Psoas muscle (tissue), 8 donors: Measurements from ENCODE around the gene TULP4. TPM values are rescaled to one million over a fixed set of nuclear protein-coding genes. Genes with fewer than 3 reads are reported as not detected.
"Not testable (repeated sequence)": the region's sequence is repeated elsewhere in the genome, so short reads cannot be mapped to it uniquely, and the experiment has no call there.

Source experiments
- ATAC-seq, 4 donors: fragments of 200-7000 bp; cut with Tn5 transposase; one replicate each; pipeline ENCODE4 v1.9.1; 2020; ENCODE audit warnings: moderate library complexity in 3 of 4, mild to moderate bottlenecking in 2 of 4
- DNase-seq, 2 donors: peaks; one replicate each; pipeline ENCODE4 v3.0.0-alpha.2; 2020
- H3K27ac ChIP-seq: fragments of 200-600 bp; one replicate; pipeline ENCODE4 v1.8.0; 2022
- H3K27me3 ChIP-seq, 3 donors: fragments of 200-600 bp in 1 of 3; one replicate each; pipeline versions ENCODE4 v1.6.1 to v1.8.0; 2013 to 2022; ENCODE audit warnings: low read length in 2 of 3, mild to moderate bottlenecking in 2 of 3, moderate library complexity in 1 of 3; ENCODE audit not compliant: insufficient read depth in 3 of 3
- H3K36me3 ChIP-seq, 2 donors: fragments of 200-600 bp in 1 of 2; one replicate each; pipeline versions ENCODE4 v1.6.1 to v1.8.0; 2013 to 2022; ENCODE audit warnings: low read depth in 1 of 2, mild to moderate bottlenecking in 1 of 2, moderate library complexity in 1 of 2; ENCODE audit not compliant: insufficient read depth in 1 of 2
- H3K4me1 ChIP-seq: fragments of 200-600 bp; one replicate; pipeline ENCODE4 v1.8.0; 2022
- H3K4me3 ChIP-seq: fragments of 200-600 bp; one replicate; pipeline ENCODE4 v1.8.0; 2022; ENCODE audit warnings: mild to moderate bottlenecking
- H3K9me3 ChIP-seq: fragments of 200-600 bp; one replicate; pipeline ENCODE4 v1.8.0; 2022
- CTCF ChIP-seq: fragments of 200-600 bp; IDR thresholded peaks from one replicate; pipeline ENCODE4 v1.8.0; 2022; ENCODE audit warnings: antibody characterized with exemption
- WGBS, 3 donors: extraction: QIAGEN DNeasy Blood & Tissue Kit; methylation state at CpG; one replicate each; pipeline versions ENCODE4 v1.1.6 to v1.1.7; 2013; 5-methylcytosine and 5-hydroxymethylcytosine counted together
- intact Hi-C, 2 donors: fragments of 100-400 bp; cut with DNase I; formaldehyde crosslinking; loops; one replicate each; pipeline versions ENCODE4 v1.11.0 to v1.14.2; 2022
- polyA plus RNA-seq, 3 donors: library from polyadenylated mRNA; stranded (reverse); fragments of 200-250 nt; gene quantifications; one replicate each; pipeline ENCODE4 v1.2.3, GENCODE V29; 2013
- total RNA-seq, 4 donors: library from RNA; stranded (reverse); fragmentation: NEBNext Ultra II Directional in 2 of 4; extraction: Animal tissue kit (Norgen Biotek cat#: 25700) in 2 of 4; gene quantifications; one replicate each; pipeline versions ENCODE4 v1.2.1 to v1.2.4, GENCODE V29; 2021 to 2023
- donor health status: healthy with polysubstance abuse.
- donor health status: DM: no; HTN: no; CAD: no; lungs with moderate emphysema.
- donor health status: Bipolar disorder and iron deficiency.
- donor health status: healthy.
- donor health status: DM: yes; HTN: yes; CAD: no.
- donor health status: DM: no; HTN: no; CAD: no.
- donor health status: DM: no; HTN: no; CAD: no.
- donor health status: DM: yes; HTN: yes; CAD: no.

Gene TULP4
- total and polyA plus RNA-seq, 7 donors = 2.2 to 103 (median 63.2) TPM

GRCh38 chr6:158290659-158291058 is 21.6 kb upstream of the TULP4 start:
- DNase-seq (no peak), ATAC-seq (peak in 2 of 4 donors; percentile 53 to 62)
- no peak for TF ChIP-seq CTCF
- Histone ChIP-seq H3K9me3 (no peaks in the 10 kb centered on the region), H3K4me1 (peaks cover 31% of the 10 kb centered on the region), H3K27ac (no peak overlapping the region), H3K4me3 (no peak overlapping the region), H3K27me3 (no peaks in the 10 kb centered on the region), H3K36me3 (no peaks in the 10 kb centered on the region)
- WGBS, 3 donors = 34 to 59% (median 53%) methylated on average over 3 of the region's 3 CpGs
- intact Hi-C loops = no loop called here

DNA sequence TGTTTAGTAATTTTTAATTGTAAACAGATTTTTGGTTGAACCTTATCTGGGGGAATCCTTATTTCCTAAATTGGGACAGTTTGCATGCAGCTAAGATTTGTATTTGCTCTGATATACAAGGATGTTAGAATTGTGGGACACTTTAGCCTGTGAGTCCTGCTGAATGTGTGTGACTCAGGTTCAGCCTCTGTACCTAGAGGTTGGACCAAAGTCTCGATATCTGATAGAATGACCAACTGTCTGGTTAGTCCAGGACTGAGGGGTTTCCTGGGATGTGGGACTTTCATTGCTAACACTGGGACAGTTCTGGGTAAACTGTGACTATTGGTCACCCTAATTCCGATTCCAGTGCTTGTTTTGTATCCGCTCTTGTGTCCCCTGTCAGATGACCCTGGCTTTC is 20.2 kb upstream of the TULP4 start:
- no peak overlapping the region for H3K27ac ChIP-seq
- no peak overlapping the region for H3K4me3 ChIP-seq
- intact Hi-C loops = no loop called here
- TF ChIP-seq CTCF = no peak
- no peaks in the 10 kb centered on the region for H3K36me3 ChIP-seq
- peaks cover 18% of the 10 kb centered on the region for H3K4me1 ChIP-seq
- H3K27me3 ChIP-seq = no peaks in the 10 kb centered on the region
- ATAC-seq (no peak), DNase-seq (no peak)
- H3K9me3 ChIP-seq = no peaks in the 10 kb centered on the region
- 95 to 100% (median 100%) methylated on average over 3 of the region's 3 CpGs for WGBS, 3 donors

GRCh38 chr6:158293122-158293521 is 19.1 kb upstream of the TULP4 start:
- H3K27ac ChIP-seq = no peak overlapping the region
- WGBS, 3 donors = 96 to 100% (median 97%) methylated on average over 1 of the region's 1 CpG
- H3K36me3 ChIP-seq = no peaks in the 10 kb centered on the region
- no peak overlapping the region for H3K4me3 ChIP-seq
- intact Hi-C loops = no loop called here
- no peaks in the 10 kb centered on the region for H3K27me3 ChIP-seq
- DNase-seq (no peak), ATAC-seq (no peak)
- H3K4me1 ChIP-seq = peaks cover 16% of the 10 kb centered on the region
- no peak for TF ChIP-seq CTCF
- H3K9me3 ChIP-seq = no peaks in the 10 kb centered on the region

DNA sequence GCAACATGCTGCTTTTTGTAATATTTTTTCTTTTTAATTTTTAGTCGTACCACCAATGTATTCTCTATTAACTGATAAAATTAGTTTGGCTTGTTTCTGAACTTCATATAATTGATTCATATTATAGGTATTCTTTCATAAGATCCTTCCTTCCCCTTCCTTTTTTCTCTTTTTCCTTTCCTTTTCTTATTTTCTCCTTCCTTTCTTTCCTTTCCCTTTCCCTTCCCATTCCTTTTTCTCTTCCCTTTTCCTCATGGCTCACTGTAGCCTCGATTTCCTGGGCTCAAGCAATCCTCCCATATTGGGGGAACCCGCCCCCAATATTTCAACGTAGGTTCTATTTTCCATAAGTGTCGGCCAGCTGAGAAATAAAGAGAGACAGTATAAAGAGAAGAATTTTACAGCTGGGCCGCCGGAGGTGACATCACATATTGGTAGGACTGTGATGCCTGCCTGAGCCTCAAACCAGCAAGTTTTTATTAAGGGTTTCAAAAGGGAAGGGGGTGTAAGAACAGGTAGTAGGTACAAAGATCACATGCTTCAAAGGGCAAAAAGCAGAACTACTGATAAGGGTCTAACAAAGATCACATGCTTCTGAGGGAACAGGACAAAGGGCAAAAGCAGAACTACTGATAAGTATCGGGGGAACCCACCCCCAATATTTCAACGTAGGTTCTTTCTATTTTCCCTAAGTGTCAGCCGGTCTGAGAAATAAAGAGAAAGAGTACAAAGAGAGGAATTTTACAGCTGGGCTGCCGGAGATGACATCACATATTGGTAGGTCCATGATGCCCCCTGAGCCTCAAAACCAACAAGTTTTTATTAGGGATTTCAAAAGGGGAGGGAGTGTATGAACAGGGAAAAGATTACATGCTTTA is 16.1 kb upstream of the TULP4 start:
- H3K27me3 ChIP-seq, DNase-seq, H3K9me3 ChIP-seq, intact Hi-C loops, ATAC-seq, H3K36me3 ChIP-seq, H3K27ac ChIP-seq, H3K4me1 ChIP-seq, H3K4me3 ChIP-seq: not testable (repeated sequence)
- WGBS, 3 donors = 97 to 98% (median 97%) methylated on average over 11 of the region's 11 CpGs

DNA sequence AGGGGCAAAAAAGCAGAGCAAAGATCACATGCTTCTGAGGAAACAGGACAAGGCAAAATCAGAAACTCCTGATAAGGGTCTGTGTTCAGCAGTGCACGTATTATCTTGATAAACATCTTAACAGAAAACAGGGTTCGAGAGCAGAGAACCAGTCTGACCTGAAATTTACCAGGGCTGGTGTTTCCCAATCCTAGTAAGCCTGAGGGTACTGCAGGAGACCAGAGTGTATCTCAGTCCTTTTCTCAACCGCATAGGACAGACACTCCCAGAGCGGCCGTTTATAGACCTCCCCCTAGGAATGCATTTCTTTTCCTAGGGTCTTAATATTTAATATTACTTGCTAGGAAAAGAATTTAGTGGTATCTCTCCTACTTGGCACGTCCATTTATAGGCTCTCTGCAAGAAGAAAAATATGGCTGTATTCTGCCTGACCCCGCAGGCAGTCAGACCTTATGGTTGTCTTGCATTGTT is 15.4 kb upstream of the TULP4 start:
- H3K4me1 ChIP-seq, ATAC-seq, H3K27ac ChIP-seq, H3K4me3 ChIP-seq, H3K9me3 ChIP-seq, intact Hi-C loops, DNase-seq, H3K36me3 ChIP-seq, H3K27me3 ChIP-seq: not testable (repeated sequence)
- 97 to 99% (median 99%) methylated on average over 7 of the region's 7 CpGs for whole genome bisulfite sequencing, 3 donors

- intact Hi-C loops, H3K9me3 ChIP-seq, H3K27me3 ChIP-seq, H3K27ac ChIP-seq, H3K36me3 ChIP-seq, DNase-seq, H3K4me3 ChIP-seq, ATAC-seq, H3K4me1 ChIP-seq: not testable (repeated sequence)
- 92 to 99% (median 97%) methylated on average over 10 of the region's 10 CpGs for WGBS, 3 donors
Observed at GRCh38 chr6:158297657-158298056, 14.6 kb upstream of the TULP4 start.

GRCh38 chr6:158300306-158301143 is 11.7 kb upstream of the TULP4 start:
- H3K36me3 ChIP-seq, intact Hi-C loops, DNase-seq, H3K4me1 ChIP-seq, H3K4me3 ChIP-seq, H3K9me3 ChIP-seq, ATAC-seq, H3K27me3 ChIP-seq, H3K27ac ChIP-seq: not testable (repeated sequence)
- WGBS, 3 donors = 66 to 69% (median 69%) methylated on average over 10 of the region's 10 CpGs

DNA sequence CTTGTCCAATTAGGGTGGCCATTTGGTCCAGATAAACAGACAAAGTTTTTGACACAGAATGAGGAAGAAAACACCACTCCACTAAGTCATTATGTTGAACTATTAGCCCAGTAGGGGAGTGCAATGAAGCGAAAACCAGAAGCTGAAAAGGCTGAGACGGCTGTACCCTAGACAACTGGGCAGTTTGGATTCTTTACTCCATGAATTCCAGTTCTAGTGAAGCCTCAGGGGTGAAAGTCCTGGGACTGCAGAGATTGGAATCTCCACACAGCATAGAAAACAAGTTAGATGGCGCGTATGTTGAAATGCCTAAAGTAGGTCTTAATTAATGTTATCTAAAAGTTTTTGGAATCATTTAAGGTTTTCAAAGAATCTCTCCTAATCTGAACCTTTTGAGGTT is 10.7 kb upstream of the TULP4 start:
- ATAC-seq, DNase-seq, H3K4me3 ChIP-seq, H3K9me3 ChIP-seq, H3K4me1 ChIP-seq, H3K27ac ChIP-seq, intact Hi-C loops, H3K27me3 ChIP-seq, H3K36me3 ChIP-seq: not testable (repeated sequence)
- 91 to 97% (median 94%) methylated on average over 4 of the region's 4 CpGs for WGBS, 3 donors
